GM23248 (cell line): Measurements from ENCODE around the gene UPF1.

ENCODE experiments used
- EZH2 ChIP-seq: fragments of 200-600 bp; sonication (generic); IDR thresholded peaks from 2 replicates; pipeline ENCODE4 v1.6.1; 2018; ENCODE audit warnings: antibody characterized with exemption, mild to moderate bottlenecking; ENCODE audit not compliant: insufficient read depth, poor library complexity, severe bottlenecking
- EZH2phosphoT487 ChIP-seq: fragments of 200-600 bp; sonication (generic); IDR thresholded peaks from 2 replicates; pipeline ENCODE4 v1.6.1; 2018; ENCODE audit warnings: antibody characterized with exemption, moderate library complexity, mild to moderate bottlenecking, low read depth; ENCODE audit not compliant: insufficient read depth

GRCh38 chr19:18796239-18796638 lies 35.5 kb upstream of the UPF1 start:
- TF ChIP-seq EZH2, result no peak
- no peak for TF ChIP-seq EZH2phosphoT487
